Measurements from ENCODE around the gene EIF2S1. TPM values are rescaled to one million over a fixed set of nuclear protein-coding genes. Genes with fewer than 3 reads are reported as not detected.

Gene EIF2S1
- total RNA-seq, 1 experiment from 2014 or later = 165 TPM

GRCh38 chr14:67392123-67392522 is 32.0 kb downstream of the EIF2S1 start:
- Histone ChIP-seq H2AK5ac (ENCODE audit: insufficient read length, low read length) (no peak overlapping the region), H2AFZ (ENCODE audit: low read length) (no peak overlapping the region), H3K14ac (ENCODE audit: insufficient read depth, low read length) (no peak overlapping the region), H3K23me2 (ENCODE audit: insufficient read length, low read depth, low read length, poor library complexity, severe bottlenecking) (no peaks in the 10 kb centered on the region), H4K91ac (ENCODE audit: insufficient read length, low read depth, low read length) (no peak overlapping the region), H2BK5ac (ENCODE audit: insufficient read length, low read length) (no peak overlapping the region), H3K56ac (ENCODE audit: insufficient read length, low read depth, low read length) (no peak overlapping the region), H2BK15ac (ENCODE audit: low read depth, low read length) (no peak overlapping the region), H3K27me3 (ENCODE audit: insufficient read depth, low read length) (no peaks in the 10 kb centered on the region), H4K20me1 (ENCODE audit: control insufficient read depth, insufficient read depth, insufficient read length) (no peaks in the 10 kb centered on the region), H4K5ac (ENCODE audit: insufficient read length, low read depth, low read length) (no peak overlapping the region), H3T11ph (ENCODE audit: low read length) (no peak overlapping the region), H3K79me2 (ENCODE audit: insufficient read depth, low read length) (no peaks in the 10 kb centered on the region), H3K18ac (ENCODE audit: insufficient read length, low read depth, low read length) (no peak overlapping the region), H3K4me2 (ENCODE audit: insufficient read depth, insufficient read length, low read length) (no peak overlapping the region), H3K9me3 (ENCODE audit: control insufficient read depth, low read depth, low read length) (no peaks in the 10 kb centered on the region), H2BK20ac (ENCODE audit: low read depth, low read length, poor library complexity, severe bottlenecking) (no peak overlapping the region), H3K79me1 (ENCODE audit: insufficient read depth, low read depth, low read length, poor library complexity, severe bottlenecking) (no peaks in the 10 kb centered on the region), H3K27ac (ENCODE audit: insufficient read length, low read depth, low read length) (no peak overlapping the region), H4K8ac (replicated peaks; ENCODE audit: insufficient read length, low read depth, low read length) (no peak overlapping the region), H3K9ac (ENCODE audit: extremely low read depth, insufficient read length, low read length) (no peak overlapping the region), H2BK120ac (ENCODE audit: low read depth, low read length, poor library complexity, severe bottlenecking) (no peak overlapping the region), H3K23ac (ENCODE audit: insufficient read length, low read depth, low read length) (no peak overlapping the region), H3K4ac (ENCODE audit: low read depth, low read length) (no peak overlapping the region), H2BK12ac (ENCODE audit: insufficient read length, low read depth, low read length) (no peak overlapping the region), H3K4me1 (ENCODE audit: insufficient read depth, low read length) (no peaks in the 10 kb centered on the region; the same call in 1 of the 2 replicates)
- no CpG with 5 or more reads among the region's 3 CpGs for WGBS (ENCODE audit: extremely low coverage, insufficient read length, low lambda C conversion rate)
- no peak overlapping the region for H3K4me3 Mint-ChIP-seq
- H3K9me3 Mint-ChIP-seq = no peaks in the 10 kb centered on the region
- peaks cover 5 to 6% of the 10 kb centered on the region in 2 experiments for H3K4me1 Mint-ChIP-seq
- no peak for TF ChIP-seq CTCF (conservative IDR thresholded peaks at IDR 0.05)
- H3K36me3 Mint-ChIP-seq (ENCODE audit: insufficient read depth in 1 of 3, low read depth in 3 of 3) = no peaks in the 10 kb centered on the region
- no peaks in the 10 kb centered on the region; the same call in none of the 2 replicates for H3K27me3 Mint-ChIP-seq (ENCODE audit: low read depth)
- H3K27ac Mint-ChIP-seq = no peak overlapping the region
- DNase-seq = no peak
